MCF 10A (cell line): Measurements from ENCODE around the gene RAPSN. TPM values are rescaled to one million over a fixed set of nuclear protein-coding genes. Genes with fewer than 3 reads are reported as not detected.
A peak's percentile ranks its signal among the peaks of the same experiment; 100 is the strongest.

Source experiments
- BruUV-seq: library from RNA; stranded (reverse); fragments of 400-500 nt; replicated peaks from 2 replicates; lab custom pipeline; 2021; lab: Mats Ljungman, UMichigan
- CTCF ChIA-PET: fragments of 300-600 bp; sonication (Branson Sonifier 250); formaldehyde crosslinking; extraction: SDS; loops from one replicate; lab custom pipeline; 2021; ENCODE audit warnings: antibody characterized with exemption, inconsistent platforms; lab: Yijun Ruan, JAX
- POLR2A ChIA-PET: fragments of 300-600, 350-650 bp; sonication (Branson Sonifier 250); formaldehyde crosslinking; extraction: SDS; loops from one replicate; lab custom pipeline; 2020; ENCODE audit warnings: antibody characterized with exemption, inconsistent platforms; lab: Yijun Ruan, JAX
- DNase-seq: peaks from one replicate; pipeline ENCODE4 v3.0.0-alpha.2; 2018; ENCODE audit not compliant: unreplicated experiment
- H3K27ac Mint-ChIP-seq: one replicate; pipeline ENCODE4 v1.8.0; 2022; ENCODE audit warnings: mild to moderate bottlenecking, low read depth, mixed read lengths; ENCODE audit not compliant: unreplicated experiment
- H3K27me3 Mint-ChIP-seq: one replicate; pipeline ENCODE4 v1.8.0; 2022; ENCODE audit warnings: mixed read lengths; ENCODE audit not compliant: insufficient read depth, unreplicated experiment
- H3K36me3 Mint-ChIP-seq: one replicate; pipeline ENCODE4 v1.8.0; 2022; ENCODE audit warnings: mild to moderate bottlenecking, moderate library complexity, mixed read lengths; ENCODE audit not compliant: insufficient read depth, unreplicated experiment
- H3K4me1 Mint-ChIP-seq: one replicate; pipeline ENCODE4 v1.8.0; 2022; ENCODE audit warnings: mixed read lengths; ENCODE audit not compliant: insufficient read depth, unreplicated experiment
- H3K4me3 Mint-ChIP-seq: one replicate; pipeline ENCODE4 v1.8.0; 2022; ENCODE audit warnings: mild to moderate bottlenecking, moderate library complexity, mixed read lengths; ENCODE audit not compliant: unreplicated experiment
- H3K9me3 Mint-ChIP-seq: one replicate; pipeline ENCODE4 v1.8.0; 2022; ENCODE audit warnings: mixed read lengths; ENCODE audit not compliant: unreplicated experiment
- CTCF ChIP-seq: fragments of 200-600 bp; IDR thresholded peaks from one replicate; pipeline ENCODE4 v1.8.0; 2022; ENCODE audit warnings: antibody characterized with exemption, mild to moderate bottlenecking; ENCODE audit not compliant: unreplicated experiment
- intact Hi-C: fragments of 100-400 bp; cut with micrococcal nuclease; formaldehyde crosslinking; loops from 2 replicates; pipeline ENCODE4 v1.14.1; 2022
- total RNA-seq: library from RNA; stranded (reverse); gene quantifications from 2 replicates; pipeline ENCODE4 v1.2.3, GENCODE V29; 2022

RAPSN gene
- total RNA-seq, 1 experiment from 2014 or later = 0.51 TPM

GRCh38 chr11:47426062-47426956 is 22.6 kb downstream of the RAPSN start, which contains the start of gene PSMC3:
Gene PSMC3 (minus strand): TSS chr11:47426439. CDS start chr11:47426279, 160 bp downstream.
- Mint-ChIP-seq H3K27ac (peak within 1 kb of the TSS; percentile 100), H3K9me3 (no peaks in the 10 kb centered on the region), H3K4me3 (peak within 1 kb of the TSS; percentile 98), H3K4me1 (peaks cover 17% of the 10 kb centered on the region), H3K36me3 (peaks cover 42% of the 10 kb centered on the region), H3K27me3 (no peaks in the 10 kb centered on the region)
- ChIA-PET POLR2A (interaction anchor here (0.6 to 4.4 kb wide), 17 partner anchors 8 to 675 kb away, joined by 3 to 75 read pairs (median 4); partner anchors contain the start of genes ACP2, PTPMT1, RAPSN and SLC39A13), CTCF (interaction anchor here (0.6 to 2.7 kb wide), 8 partner anchors 16 to 273 kb away, joined by 3 to 8 read pairs (median 3); no protein-coding TSS in a partner anchor)
- no TSS peak for BruUV-seq
- TF ChIP-seq CTCF = no peak
- DNase-seq = peak; percentile 98
- intact Hi-C loops = no loop called here

DNA sequence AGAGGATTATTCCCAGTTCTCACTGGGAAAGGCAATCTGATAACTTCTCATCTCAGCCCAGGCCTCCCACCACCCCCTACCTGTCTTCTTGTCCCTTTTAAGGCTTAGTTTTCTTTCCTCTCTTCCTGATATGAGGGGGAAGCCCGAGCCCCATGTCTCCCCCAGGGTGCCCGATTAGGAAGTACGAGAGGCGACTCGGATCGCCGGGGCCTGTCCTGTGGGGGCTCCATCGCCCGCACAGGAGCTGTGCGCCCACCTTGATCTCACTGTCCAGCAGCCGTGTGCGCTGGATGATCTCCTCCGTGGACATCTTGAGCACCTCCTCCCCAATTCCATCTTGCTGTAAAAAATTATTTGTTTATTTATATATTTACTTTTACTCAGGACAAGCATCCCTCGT is 23.3 kb downstream of the RAPSN start:
- TF ChIP-seq CTCF = no peak
- Mint-ChIP-seq H3K9me3 (no peaks in the 10 kb centered on the region), H3K4me3 (peak overlapping the region; percentile 98), H3K36me3 (peaks cover 49% of the 10 kb centered on the region), H3K27ac (peak overlapping the region; percentile 100), H3K27me3 (no peaks in the 10 kb centered on the region), H3K4me1 (peaks cover 17% of the 10 kb centered on the region)
- TSS peak; percentile 62 for BruUV-seq
- intact Hi-C loops = no loop called here
- no peak for DNase-seq
- POLR2A ChIA-PET = interaction anchor here (0.6 to 4.4 kb wide), 9 partner anchors 9 to 177 kb away, joined by 3 to 75 read pairs (median 9); partner anchors contain the start of genes ACP2, PTPMT1 and SLC39A13
- CTCF ChIA-PET = interaction anchor here (1.1 to 2.7 kb wide), 3 partner anchors 13 to 18 kb away, joined by 5 to 8 read pairs (median 8); no protein-coding TSS in a partner anchor

GRCh38 chr11:47418454-47419259 is 30.3 kb downstream of the RAPSN start:
- ChIA-PET POLR2A (interaction anchor here (1.3 to 1.5 kb wide), 2 partner anchors 8 to 9 kb away, joined by 5 to 7 read pairs; partner anchors contain the start of gene PSMC3), CTCF (no interaction called here)
- no peak overlapping the region for H3K27ac Mint-ChIP-seq
- H3K27me3 Mint-ChIP-seq = no peaks in the 10 kb centered on the region
- intact Hi-C loops = no loop called here
- BruUV-seq = no TSS peak
- no peaks in the 10 kb centered on the region for H3K9me3 Mint-ChIP-seq
- H3K4me3 Mint-ChIP-seq = no peak overlapping the region
- TF ChIP-seq CTCF = no peak
- H3K4me1 Mint-ChIP-seq = peaks cover 16% of the 10 kb centered on the region
- peaks cover 77% of the 10 kb centered on the region for H3K36me3 Mint-ChIP-seq
- no peak for DNase-seq
